Measurements from ENCODE around the gene SMIM35. TPM values are rescaled to one million over a fixed set of nuclear protein-coding genes. Genes with fewer than 3 reads are reported as not detected.

SMIM35 gene
- total RNA-seq, 2 experiments from 2014 or later, result not detected

DNA sequence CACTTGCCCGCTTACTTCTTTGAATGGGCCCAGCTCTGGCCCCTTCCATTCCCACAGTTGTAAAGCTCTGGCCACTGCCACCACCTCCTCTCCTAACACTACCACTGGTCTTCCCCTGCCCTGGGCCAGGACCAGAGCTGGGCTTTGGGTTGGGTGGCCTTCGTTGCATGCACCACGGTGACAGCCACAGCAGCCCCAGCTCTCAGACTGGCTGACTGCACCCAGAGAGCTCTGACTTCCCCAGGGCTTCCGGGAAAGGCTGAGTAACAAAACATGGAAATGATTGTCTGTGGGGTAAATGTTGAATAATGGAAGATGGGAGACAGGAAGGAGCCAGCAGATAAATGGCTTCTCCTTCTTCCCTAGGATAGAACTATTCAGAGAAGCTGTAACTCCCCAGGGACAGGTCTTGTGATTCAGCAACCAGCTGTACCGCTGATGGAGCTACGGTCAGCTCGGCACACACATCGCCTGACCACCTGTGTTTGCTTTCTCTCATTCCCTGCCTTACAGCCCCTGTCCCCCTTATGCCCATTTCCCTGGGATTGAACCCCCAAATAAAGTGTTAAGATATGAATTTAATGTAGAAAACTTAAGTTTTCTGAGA is 38.3 kb upstream of the SMIM35 start:
- DNase-seq, result no peak
- no peak overlapping the region for H3K4me3 Mint-ChIP-seq
- no peaks in the 10 kb centered on the region for H3K9me3 Mint-ChIP-seq
- H3K4me1 Mint-ChIP-seq (ENCODE audit: low read depth), result no peaks in the 10 kb centered on the region
- no peak overlapping the region for H3K27ac Mint-ChIP-seq
- CTCF ChIA-PET, result interaction anchor here (1.0 to 1.5 kb wide), 3 partner anchors 20 to 171 kb away, joined by 3 read pairs; no protein-coding TSS in a partner anchor
- intact Hi-C loops (cut with micrococcal nuclease), result no loop called here
- peaks cover 6% of the 10 kb centered on the region for H3K27me3 Mint-ChIP-seq (ENCODE audit: low read depth)
- H3K36me3 Mint-ChIP-seq (ENCODE audit: low read depth), result no peaks in the 10 kb centered on the region

DNA sequence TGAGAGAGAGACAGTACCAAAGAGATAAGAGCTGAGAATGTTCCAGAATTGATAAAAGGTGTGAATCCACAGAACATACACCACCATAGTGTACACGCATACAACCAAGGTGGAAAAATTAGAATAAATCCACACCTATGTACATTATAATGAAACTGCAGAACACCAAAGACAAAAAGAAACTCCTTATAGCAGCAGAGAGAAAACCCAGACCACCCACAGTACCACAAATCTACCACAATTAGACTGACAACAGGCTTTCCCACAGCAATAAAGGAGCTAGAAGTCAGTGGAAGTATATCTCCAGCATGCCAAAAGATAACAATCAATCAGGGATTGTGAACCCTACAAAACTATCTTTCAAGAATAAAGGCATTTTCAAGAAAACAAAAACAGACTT is 34.0 kb upstream of the SMIM35 start:
- intact Hi-C loops (cut with micrococcal nuclease), result no loop called here
- Mint-ChIP-seq H3K27me3 (ENCODE audit: low read depth) (peaks cover 4% of the 10 kb centered on the region), H3K9me3 (no peaks in the 10 kb centered on the region), H3K4me3 (no peak overlapping the region), H3K36me3 (ENCODE audit: low read depth) (no peaks in the 10 kb centered on the region), H3K27ac (no peak overlapping the region), H3K4me1 (ENCODE audit: low read depth) (no peaks in the 10 kb centered on the region)
- CTCF ChIA-PET, result interaction anchor here (0.9 kb wide), 1 partner anchor 51 kb away, joined by 3 read pairs; no protein-coding TSS in a partner anchor
- DNase-seq, result no peak

DNA sequence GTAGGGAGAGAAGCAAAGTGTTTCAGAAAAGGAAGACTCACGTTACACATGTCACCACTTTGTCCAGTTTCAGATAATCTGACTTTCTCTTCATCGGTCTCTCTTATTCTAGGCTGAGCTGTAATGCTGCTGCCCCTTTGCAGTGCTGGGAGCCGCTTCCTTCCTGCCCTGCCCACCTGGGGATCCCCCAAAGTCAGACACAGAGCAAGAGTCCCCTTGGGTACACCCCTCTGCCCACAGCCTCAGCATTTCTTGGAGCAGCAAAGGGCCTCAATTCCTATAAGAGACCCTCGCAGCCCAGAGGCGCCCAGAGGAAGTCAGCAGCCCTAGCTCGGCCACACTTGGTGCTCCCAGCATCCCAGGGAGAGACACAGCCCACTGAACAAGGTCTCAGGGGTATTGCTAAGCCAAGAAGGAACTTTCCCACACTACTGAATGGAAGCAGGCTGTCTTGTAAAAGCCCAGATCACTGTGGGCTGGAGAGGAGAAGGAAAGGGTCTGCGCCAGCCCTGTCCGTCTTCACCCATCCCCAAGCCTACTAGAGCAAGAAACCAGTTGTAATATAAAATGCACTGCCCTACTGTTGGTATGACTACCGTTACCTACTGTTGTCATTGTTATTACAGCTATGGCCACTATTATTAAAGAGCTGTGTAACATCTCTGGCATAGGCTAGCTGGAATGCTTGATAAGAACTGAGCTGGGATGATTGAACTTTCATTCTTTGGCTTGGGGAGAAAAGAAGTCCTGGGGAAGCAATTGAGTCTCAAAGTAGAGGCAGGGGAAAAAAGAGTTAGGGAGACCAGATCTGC is 31.2 kb upstream of the SMIM35 start:
- Mint-ChIP-seq H3K27ac (no peak overlapping the region), H3K36me3 (ENCODE audit: low read depth) (no peaks in the 10 kb centered on the region), H3K9me3 (no peaks in the 10 kb centered on the region), H3K4me3 (no peak overlapping the region), H3K4me1 (ENCODE audit: low read depth) (no peaks in the 10 kb centered on the region), H3K27me3 (ENCODE audit: low read depth) (peaks cover 6% of the 10 kb centered on the region)
- intact Hi-C loops (cut with micrococcal nuclease), result no loop called here
- CTCF ChIA-PET, result no interaction called here
- no peak for DNase-seq

DNA sequence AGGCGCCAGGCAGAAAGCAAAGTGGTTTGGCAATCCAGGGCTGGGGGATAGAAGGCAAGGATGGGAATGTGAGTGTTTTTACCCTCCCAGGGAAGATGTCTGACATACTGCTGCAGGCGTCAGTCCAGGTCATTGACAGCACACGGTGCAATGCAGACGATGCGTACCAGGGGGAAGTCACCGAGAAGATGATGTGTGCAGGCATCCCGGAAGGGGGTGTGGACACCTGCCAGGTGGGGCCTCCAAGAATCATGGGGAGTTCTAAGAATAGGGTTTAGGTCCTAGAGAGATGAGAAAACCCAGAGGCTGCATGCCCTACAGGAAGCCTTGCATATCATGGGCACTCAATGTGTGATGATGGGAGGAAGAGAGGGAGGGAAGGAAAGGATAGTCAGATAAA is 28.3 kb upstream of the SMIM35 start:
- H3K27me3 Mint-ChIP-seq (ENCODE audit: low read depth), result peaks cover 3% of the 10 kb centered on the region
- H3K27ac Mint-ChIP-seq, result no peak overlapping the region
- H3K9me3 Mint-ChIP-seq, result no peaks in the 10 kb centered on the region
- H3K4me3 Mint-ChIP-seq, result no peak overlapping the region
- DNase-seq, result no peak
- CTCF ChIA-PET, result no interaction called here
- H3K4me1 Mint-ChIP-seq (ENCODE audit: low read depth), result no peaks in the 10 kb centered on the region
- no peaks in the 10 kb centered on the region for H3K36me3 Mint-ChIP-seq (ENCODE audit: low read depth)
- intact Hi-C loops (cut with micrococcal nuclease), result no loop called here

DNA sequence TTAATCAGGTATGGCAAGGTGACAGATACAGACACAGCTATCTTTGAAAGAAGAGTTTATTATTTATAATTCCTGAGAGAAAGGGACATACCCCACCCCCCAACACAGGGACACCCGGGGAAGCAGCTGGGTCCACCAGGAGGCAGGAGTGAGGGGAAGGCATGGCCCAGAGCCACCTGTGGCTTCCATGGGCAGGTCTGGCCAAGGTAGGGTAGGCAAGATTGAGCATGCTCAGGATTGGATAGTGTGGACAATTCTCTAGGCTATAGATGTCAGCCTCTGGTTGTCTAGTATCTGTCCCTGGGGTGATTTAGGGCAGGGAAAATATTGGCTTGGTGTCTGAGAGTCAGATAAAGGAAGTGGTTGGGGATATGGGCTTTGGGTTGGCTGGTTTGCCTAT is 27.5 kb upstream of the SMIM35 start:
- intact Hi-C loops (cut with micrococcal nuclease), result no loop called here

DNA sequence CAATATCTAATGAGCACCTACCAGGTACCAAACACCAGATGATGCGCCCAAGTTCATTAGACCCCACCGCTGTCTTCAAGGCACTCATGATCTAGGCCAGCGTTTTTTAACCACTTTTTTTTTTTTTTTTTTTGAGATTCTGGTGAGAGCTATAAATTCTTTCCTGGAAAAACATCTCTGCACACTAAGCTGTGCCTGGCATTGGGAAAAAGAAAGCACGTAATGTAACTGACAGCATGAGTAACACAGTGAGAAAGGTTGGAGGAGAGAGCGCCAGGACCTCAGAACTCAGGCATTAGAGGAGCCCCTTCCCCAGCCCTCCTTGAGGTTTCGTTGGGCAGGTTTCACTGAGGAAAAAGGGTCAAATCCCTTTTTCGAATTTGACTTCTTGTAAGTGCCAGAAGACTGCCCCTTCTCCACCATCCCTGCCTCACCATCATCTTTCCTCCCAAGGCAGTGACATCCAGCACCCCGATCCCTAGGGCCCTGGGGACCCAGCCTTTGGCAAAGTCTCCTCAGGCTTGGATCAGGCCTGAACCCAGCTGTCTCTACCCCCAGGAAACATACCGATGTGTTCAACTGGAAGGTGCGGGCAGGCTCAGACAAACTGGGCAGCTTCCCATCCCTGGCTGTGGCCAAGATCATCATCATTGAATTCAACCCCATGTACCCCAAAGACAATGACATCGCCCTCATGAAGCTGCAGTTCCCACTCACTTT is 26.1 kb upstream of the SMIM35 start:
- no peak for DNase-seq
- Mint-ChIP-seq H3K36me3 (ENCODE audit: low read depth) (no peaks in the 10 kb centered on the region), H3K4me3 (no peak overlapping the region), H3K9me3 (no peaks in the 10 kb centered on the region), H3K4me1 (ENCODE audit: low read depth) (no peaks in the 10 kb centered on the region), H3K27ac (no peak overlapping the region), H3K27me3 (ENCODE audit: low read depth) (peaks cover 3% of the 10 kb centered on the region)
- intact Hi-C loops (cut with micrococcal nuclease), result no loop called here
- CTCF ChIA-PET, result interaction anchor here (0.7 to 2.0 kb wide), 3 partner anchors 58 to 337 kb away, joined by 3 to 8 read pairs (median 3); no protein-coding TSS in a partner anchor

More for the DNA sequence above, 27.5 kb upstream of the SMIM35 start:
- Mint-ChIP-seq H3K4me3 (no peak overlapping the region), H3K36me3 (ENCODE audit: low read depth) (no peaks in the 10 kb centered on the region), H3K9me3 (no peaks in the 10 kb centered on the region), H3K27me3 (ENCODE audit: low read depth) (peaks cover 3% of the 10 kb centered on the region), H3K27ac (no peak overlapping the region), H3K4me1 (ENCODE audit: low read depth) (no peaks in the 10 kb centered on the region)
- DNase-seq, result no peak
- CTCF ChIA-PET, result interaction anchor here (0.8 to 2.0 kb wide), 3 partner anchors 56 to 307 kb away, joined by 3 to 8 read pairs (median 3); no protein-coding TSS in a partner anchor

DNA sequence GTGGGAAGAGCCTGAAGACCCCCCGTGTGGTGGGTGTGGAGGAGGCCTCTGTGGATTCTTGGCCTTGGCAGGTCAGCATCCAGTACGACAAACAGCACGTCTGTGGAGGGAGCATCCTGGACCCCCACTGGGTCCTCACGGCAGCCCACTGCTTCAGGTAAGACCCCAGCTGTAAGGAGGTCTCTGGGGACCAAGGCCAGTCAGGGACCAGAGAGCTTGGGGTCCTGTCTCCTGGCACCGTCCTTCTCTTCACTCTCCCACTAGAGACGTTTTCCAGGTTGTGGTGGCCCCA is 24.9 kb upstream of the SMIM35 start:
- no peak overlapping the region for H3K4me3 Mint-ChIP-seq
- H3K27ac Mint-ChIP-seq, result no peak overlapping the region
- H3K9me3 Mint-ChIP-seq, result no peaks in the 10 kb centered on the region
- no peak for DNase-seq
- H3K27me3 Mint-ChIP-seq (ENCODE audit: low read depth), result peaks cover 3% of the 10 kb centered on the region
- intact Hi-C loops (cut with micrococcal nuclease), result no loop called here
- no peaks in the 10 kb centered on the region for H3K4me1 Mint-ChIP-seq (ENCODE audit: low read depth)
- H3K36me3 Mint-ChIP-seq (ENCODE audit: low read depth), result no peaks in the 10 kb centered on the region
- CTCF ChIA-PET, result no interaction called here

DNA sequence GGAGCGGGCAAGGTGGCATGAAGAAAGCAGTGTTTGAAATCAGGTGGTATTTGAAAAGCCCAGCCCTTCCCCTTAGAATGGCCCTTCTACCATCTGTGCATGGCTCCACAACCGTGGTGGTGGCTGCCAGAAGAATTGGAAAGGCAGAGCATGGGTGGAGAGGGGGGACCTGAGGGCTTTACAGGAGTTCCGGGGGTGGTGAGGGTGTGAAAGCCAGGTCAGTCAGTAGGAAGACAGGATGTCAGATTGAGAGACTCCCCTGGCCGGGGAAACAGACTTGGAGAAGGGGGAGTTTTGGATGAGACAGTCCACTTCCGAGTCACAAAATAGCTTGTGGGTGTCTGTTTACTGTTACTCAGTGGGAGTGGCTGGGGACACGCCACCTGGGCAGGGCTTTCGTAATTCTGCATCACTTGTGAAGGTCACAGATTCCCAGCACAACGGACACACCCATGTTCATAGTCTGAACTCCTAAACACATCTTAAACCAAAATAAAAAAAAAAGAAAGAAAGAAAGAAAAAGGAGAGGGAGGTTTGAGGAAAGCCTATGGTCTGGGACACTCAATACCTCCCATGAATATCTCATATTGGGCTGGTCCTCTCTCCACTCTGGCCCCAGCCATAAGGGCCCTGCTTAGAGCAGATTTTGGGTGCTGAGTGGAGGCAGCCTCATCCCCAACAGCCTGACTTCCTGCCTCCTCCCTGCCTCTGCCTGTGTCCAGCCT is 24.4 kb upstream of the SMIM35 start:
- Mint-ChIP-seq H3K4me1 (ENCODE audit: low read depth) (no peaks in the 10 kb centered on the region), H3K4me3 (no peak overlapping the region), H3K27ac (no peak overlapping the region), H3K36me3 (ENCODE audit: low read depth) (no peaks in the 10 kb centered on the region), H3K9me3 (no peaks in the 10 kb centered on the region), H3K27me3 (ENCODE audit: low read depth) (peaks cover 3% of the 10 kb centered on the region)
- CTCF ChIA-PET, result no interaction called here
- no peak for DNase-seq
- intact Hi-C loops (cut with micrococcal nuclease), result no loop called here

DNA sequence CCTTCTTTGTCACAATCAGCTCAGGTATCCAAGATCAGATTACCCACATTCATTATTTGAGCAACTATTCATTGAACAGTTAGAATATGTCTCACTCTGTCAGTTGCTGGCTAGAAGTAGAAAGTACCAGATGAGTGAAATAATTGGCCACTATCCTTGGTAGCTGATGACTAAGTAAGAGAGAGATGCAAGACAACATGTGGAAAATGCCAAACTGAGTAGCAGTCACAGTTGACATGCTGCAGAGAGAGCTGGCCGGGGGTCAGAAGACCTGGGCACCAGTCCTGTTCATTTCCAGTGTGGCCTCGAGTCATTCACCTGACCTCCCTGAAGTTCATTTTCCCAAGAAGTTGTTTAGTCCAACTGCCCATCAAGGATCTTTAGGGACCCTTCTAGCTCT is 22.5 kb upstream of the SMIM35 start:
- Mint-ChIP-seq H3K36me3 (ENCODE audit: low read depth) (no peaks in the 10 kb centered on the region), H3K4me3 (no peak overlapping the region), H3K9me3 (no peaks in the 10 kb centered on the region), H3K27me3 (ENCODE audit: low read depth) (no peaks in the 10 kb centered on the region), H3K27ac (no peak overlapping the region), H3K4me1 (ENCODE audit: low read depth) (no peaks in the 10 kb centered on the region)
- no peak for DNase-seq
- CTCF ChIA-PET, result interaction anchor here (0.6 kb wide), 2 partner anchors 75 to 267 kb away, joined by 3 to 6 read pairs; no protein-coding TSS in a partner anchor
- intact Hi-C loops (cut with micrococcal nuclease), result no loop called here

DNA sequence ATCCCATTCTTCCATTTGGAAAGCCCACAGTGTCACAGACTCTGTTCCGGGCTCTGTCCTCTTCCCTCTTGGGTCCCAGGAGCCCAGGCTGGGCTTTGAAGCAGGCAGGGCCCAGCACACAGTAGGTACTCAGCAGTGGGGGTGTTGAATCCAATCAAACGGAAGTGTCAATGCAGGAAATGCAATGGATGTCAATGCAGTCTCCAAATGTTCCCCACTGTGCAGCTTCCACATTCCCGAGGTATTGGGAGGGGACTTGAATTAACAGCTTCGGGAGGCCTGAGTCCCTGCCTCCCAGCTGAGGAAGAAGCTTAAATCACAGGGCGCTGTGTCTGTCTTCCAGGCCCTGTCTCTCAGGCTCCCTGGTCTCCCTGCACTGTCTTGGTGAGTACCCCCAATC is 21.8 kb upstream of the SMIM35 start:
- Mint-ChIP-seq H3K9me3 (no peaks in the 10 kb centered on the region), H3K4me1 (ENCODE audit: low read depth) (no peaks in the 10 kb centered on the region), H3K4me3 (no peak overlapping the region), H3K27me3 (ENCODE audit: low read depth) (no peaks in the 10 kb centered on the region), H3K27ac (no peak overlapping the region), H3K36me3 (ENCODE audit: low read depth) (no peaks in the 10 kb centered on the region)
- DNase-seq, result no peak
- CTCF ChIA-PET, result no interaction called here
- intact Hi-C loops (cut with micrococcal nuclease), result no loop called here

DNA sequence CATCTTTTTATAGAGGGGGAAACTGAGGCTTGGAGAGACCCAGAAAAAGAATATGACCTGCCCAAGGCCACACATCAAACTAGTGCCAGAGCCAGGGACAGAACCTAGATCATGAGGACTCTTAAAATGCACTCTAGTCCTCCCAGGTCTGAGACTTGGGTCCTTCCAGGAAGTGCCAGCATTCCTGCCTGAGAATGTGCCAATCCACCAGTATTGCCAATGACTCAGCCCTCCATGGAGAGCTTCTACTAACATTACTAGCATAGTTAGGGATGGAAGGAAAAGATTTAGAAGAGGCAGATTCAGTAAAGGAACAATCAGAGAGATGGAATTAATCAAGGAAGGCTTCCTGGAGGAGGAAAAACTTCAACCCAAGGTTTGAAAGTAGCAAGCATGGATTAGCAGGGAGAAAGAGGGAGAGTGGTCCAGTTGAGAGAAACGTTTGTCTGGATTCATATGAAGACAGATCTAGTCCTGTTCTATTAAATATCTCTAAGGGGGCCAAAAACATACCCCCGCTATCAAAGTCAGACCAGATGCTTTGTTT is 20.1 kb upstream of the SMIM35 start:
- Mint-ChIP-seq H3K9me3 (no peaks in the 10 kb centered on the region), H3K36me3 (ENCODE audit: low read depth) (no peaks in the 10 kb centered on the region), H3K27me3 (ENCODE audit: low read depth) (no peaks in the 10 kb centered on the region), H3K27ac (no peak overlapping the region), H3K4me3 (no peak overlapping the region), H3K4me1 (ENCODE audit: low read depth) (no peaks in the 10 kb centered on the region)
- no peak for DNase-seq
- intact Hi-C loops (cut with micrococcal nuclease), result no loop called here
- CTCF ChIA-PET, result interaction anchor here (0.7 to 1.2 kb wide), 3 partner anchors 10 to 692 kb away, joined by 3 to 6 read pairs (median 3); no protein-coding TSS in a partner anchor
